ENCODE measurements around the gene LEMD1.

LEMD1 gene

DNA sequence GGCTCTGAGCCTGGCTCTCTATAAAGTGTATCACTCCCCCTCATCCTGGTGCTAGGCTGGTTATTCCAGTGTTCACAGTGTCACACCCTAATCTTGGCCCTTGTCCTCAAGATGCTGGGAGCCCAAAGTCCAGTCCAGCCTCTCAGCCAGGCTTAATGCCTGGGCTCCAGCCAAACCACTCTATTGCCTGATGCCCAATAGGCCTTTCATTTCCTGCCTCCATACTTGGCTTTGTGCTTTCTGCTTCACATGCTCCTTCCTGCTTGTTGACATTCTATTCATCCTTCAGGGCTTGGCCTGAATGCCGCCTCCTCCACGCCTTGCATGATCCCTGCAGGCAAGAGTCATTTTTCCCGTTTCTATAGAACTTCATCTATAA is 66.8 kb downstream of the LEMD1 start:
- H3K4me1 ChIP-seq (ENCODE audit: control insufficient read depth, insufficient read depth, low read length), result peaks cover 39% of the 10 kb centered on the region
- no peaks in the 10 kb centered on the region for H3K36me3 ChIP-seq (ENCODE audit: control insufficient read depth, insufficient read depth, low read length)
- no peak overlapping the region for H3K9ac ChIP-seq (ENCODE audit: low read length)
- no peak overlapping the region for H3K4me3 ChIP-seq (ENCODE audit: low read length)
- no peaks in the 10 kb centered on the region for H3K27me3 ChIP-seq (ENCODE audit: control insufficient read depth, insufficient read depth, low read length)
- no peaks in the 10 kb centered on the region for H3K9me3 ChIP-seq (ENCODE audit: control insufficient read depth, low read length)

DNA sequence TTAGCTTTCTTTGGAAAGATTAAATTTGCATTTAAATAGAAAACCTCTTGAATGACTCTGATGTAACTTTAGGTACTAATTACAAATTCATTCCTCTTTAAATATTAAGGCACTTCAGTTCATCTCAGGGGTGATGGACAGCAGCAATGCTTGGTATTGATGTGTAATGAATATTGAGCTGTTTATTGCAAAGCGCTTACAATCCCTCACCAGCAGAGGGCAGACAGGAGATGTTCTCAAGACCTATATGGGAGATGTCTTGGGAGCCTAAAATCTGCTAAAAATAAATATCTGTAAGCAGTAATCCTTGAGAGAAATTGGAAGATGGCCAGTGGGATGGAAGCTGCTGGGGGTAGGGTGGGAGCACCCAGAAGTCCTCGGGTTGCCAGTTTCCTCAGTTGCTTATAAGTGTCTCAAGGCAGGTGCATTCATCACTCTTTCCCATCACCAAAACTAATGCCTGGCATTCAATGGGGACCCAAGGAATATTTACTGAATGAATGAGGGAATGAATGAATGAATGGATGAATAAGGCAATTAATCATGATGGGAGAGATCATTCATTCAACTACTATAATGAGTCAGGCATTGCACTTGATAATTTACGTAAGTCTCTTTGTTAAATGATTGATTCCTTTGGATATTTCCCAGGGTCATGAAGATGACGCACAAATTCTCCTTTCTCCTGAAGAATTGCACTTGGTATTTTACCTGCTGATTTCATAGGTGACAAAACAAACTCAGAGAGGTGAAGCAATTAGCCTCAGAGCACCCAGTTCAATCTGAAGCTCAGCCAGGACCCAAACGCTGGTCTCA is 67.4 kb downstream of the LEMD1 start:
- H3K9me3 ChIP-seq (ENCODE audit: control insufficient read depth, low read length), result no peaks in the 10 kb centered on the region
- peaks cover 39% of the 10 kb centered on the region for H3K4me1 ChIP-seq (ENCODE audit: control insufficient read depth, insufficient read depth, low read length)
- no peaks in the 10 kb centered on the region for H3K36me3 ChIP-seq (ENCODE audit: control insufficient read depth, insufficient read depth, low read length)
- no peaks in the 10 kb centered on the region for H3K27me3 ChIP-seq (ENCODE audit: control insufficient read depth, insufficient read depth, low read length)
- H3K4me3 ChIP-seq (ENCODE audit: low read length), result no peak overlapping the region
- no peak overlapping the region for H3K9ac ChIP-seq (ENCODE audit: low read length)

GRCh38 chr1:205353612-205354011 is 68.2 kb downstream of the LEMD1 start:
- H3K4me1 ChIP-seq (ENCODE audit: control insufficient read depth, insufficient read depth, low read length), result peaks cover 39% of the 10 kb centered on the region
- H3K9me3 ChIP-seq (ENCODE audit: control insufficient read depth, low read length), result no peaks in the 10 kb centered on the region

DNA sequence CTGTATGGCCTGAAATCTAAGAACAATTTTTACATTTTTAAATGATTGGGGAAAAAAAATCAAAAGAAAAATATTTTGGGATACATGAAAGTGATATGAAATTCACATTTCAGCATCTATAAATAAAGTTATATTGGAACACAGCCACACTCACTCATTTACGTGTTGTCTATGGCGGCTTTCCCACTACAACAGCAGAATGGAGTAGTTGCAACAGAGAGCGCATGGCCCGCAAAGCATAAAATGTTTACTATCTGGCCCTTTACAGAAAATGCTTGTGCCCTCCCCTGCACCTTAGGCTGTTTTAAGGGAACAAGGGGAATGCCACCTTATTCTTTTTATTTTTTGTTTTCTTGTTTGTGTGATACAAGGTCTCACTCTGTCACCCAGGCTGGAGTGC is 68.7 kb downstream of the LEMD1 start:
- Histone ChIP-seq H3K27me3 (ENCODE audit: control insufficient read depth, insufficient read depth, low read length) (no peaks in the 10 kb centered on the region), H3K4me3 (ENCODE audit: low read length) (no peak overlapping the region), H3K4me1 (ENCODE audit: control insufficient read depth, insufficient read depth, low read length) (peaks cover 39% of the 10 kb centered on the region), H3K9ac (ENCODE audit: low read length) (no peak overlapping the region), H3K36me3 (ENCODE audit: control insufficient read depth, insufficient read depth, low read length) (no peaks in the 10 kb centered on the region), H3K9me3 (ENCODE audit: control insufficient read depth, low read length) (no peaks in the 10 kb centered on the region)

More at GRCh38 chr1:205353612-205354011, 68.2 kb downstream of the LEMD1 start:
- Histone ChIP-seq H3K36me3 (ENCODE audit: control insufficient read depth, insufficient read depth, low read length) (no peaks in the 10 kb centered on the region), H3K27me3 (ENCODE audit: control insufficient read depth, insufficient read depth, low read length) (no peaks in the 10 kb centered on the region), H3K4me3 (ENCODE audit: low read length) (no peak overlapping the region), H3K9ac (ENCODE audit: low read length) (no peak overlapping the region)

GRCh38 chr1:205351984-205352713 is 69.7 kb downstream of the LEMD1 start:
- H3K9me3 ChIP-seq (ENCODE audit: control insufficient read depth, low read length), result no peaks in the 10 kb centered on the region

DNA sequence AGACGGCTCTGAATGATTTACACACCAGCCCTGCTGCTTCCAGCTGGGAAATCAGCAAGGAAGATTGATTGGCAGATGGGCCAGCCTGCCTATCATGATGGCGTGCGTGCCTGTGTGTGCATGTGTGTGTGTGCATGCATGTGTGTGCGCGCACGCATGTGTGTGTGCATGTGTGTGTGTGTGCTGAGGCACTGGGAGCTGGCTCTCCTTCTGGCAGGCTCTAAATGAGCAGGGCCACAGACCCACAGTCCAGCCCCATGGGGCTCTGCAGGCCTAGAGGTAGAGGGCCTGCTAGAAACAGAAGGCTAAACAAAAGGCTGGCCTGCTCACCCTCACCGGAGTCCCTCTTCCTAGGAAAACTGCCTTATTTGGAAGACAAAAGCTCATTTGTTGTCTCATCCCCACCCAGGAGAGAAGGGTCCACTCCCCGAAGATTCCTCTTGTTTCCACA is 71.1 kb downstream of the LEMD1 start:
- no peaks in the 10 kb centered on the region for H3K36me3 ChIP-seq (ENCODE audit: control insufficient read depth, insufficient read depth, low read length)

More at GRCh38 chr1:205351984-205352713, 69.7 kb downstream of the LEMD1 start:
- Histone ChIP-seq H3K4me3 (ENCODE audit: low read length) (no peak overlapping the region), H3K9ac (ENCODE audit: low read length) (no peak overlapping the region), H3K4me1 (ENCODE audit: control insufficient read depth, insufficient read depth, low read length) (peaks cover 39% of the 10 kb centered on the region), H3K27me3 (ENCODE audit: control insufficient read depth, insufficient read depth, low read length) (no peaks in the 10 kb centered on the region), H3K36me3 (ENCODE audit: control insufficient read depth, insufficient read depth, low read length) (no peaks in the 10 kb centered on the region)

DNA sequence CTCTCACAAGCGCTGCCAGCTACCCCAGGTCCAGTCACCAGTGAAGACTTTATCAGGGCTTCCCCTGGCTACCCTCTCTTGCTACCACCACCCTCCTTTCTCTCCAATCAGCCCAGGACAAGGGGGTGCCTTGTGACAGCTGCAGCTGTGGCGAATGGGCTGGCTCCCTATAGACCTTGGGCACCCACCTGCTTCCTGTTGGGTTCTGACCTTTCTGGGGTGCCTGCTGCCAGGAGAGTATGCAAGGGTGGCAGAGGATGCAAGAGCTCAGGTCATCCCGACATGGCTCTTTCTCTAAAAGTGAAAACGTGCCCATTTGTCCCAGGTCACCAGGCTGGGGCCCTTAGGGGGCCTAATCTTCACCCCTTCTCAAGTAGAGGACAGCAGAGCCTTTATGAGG is 71.7 kb downstream of the LEMD1 start:
- Histone ChIP-seq H3K36me3 (ENCODE audit: control insufficient read depth, insufficient read depth, low read length) (no peaks in the 10 kb centered on the region), H3K27me3 (ENCODE audit: control insufficient read depth, insufficient read depth, low read length) (peaks cover 10% of the 10 kb centered on the region), H3K4me3 (ENCODE audit: low read length) (no peak overlapping the region), H3K9ac (ENCODE audit: low read length) (no peak overlapping the region), H3K9me3 (ENCODE audit: control insufficient read depth, low read length) (no peaks in the 10 kb centered on the region), H3K4me1 (ENCODE audit: control insufficient read depth, insufficient read depth, low read length) (peaks cover 24% of the 10 kb centered on the region)

More for the DNA sequence above, 71.1 kb downstream of the LEMD1 start:
- peaks cover 30% of the 10 kb centered on the region for H3K4me1 ChIP-seq (ENCODE audit: control insufficient read depth, insufficient read depth, low read length)
- H3K27me3 ChIP-seq (ENCODE audit: control insufficient read depth, insufficient read depth, low read length), result peaks cover 10% of the 10 kb centered on the region
- H3K9ac ChIP-seq (ENCODE audit: low read length), result no peak overlapping the region
- no peaks in the 10 kb centered on the region for H3K9me3 ChIP-seq (ENCODE audit: control insufficient read depth, low read length)
- no peak overlapping the region for H3K4me3 ChIP-seq (ENCODE audit: low read length)

DNA sequence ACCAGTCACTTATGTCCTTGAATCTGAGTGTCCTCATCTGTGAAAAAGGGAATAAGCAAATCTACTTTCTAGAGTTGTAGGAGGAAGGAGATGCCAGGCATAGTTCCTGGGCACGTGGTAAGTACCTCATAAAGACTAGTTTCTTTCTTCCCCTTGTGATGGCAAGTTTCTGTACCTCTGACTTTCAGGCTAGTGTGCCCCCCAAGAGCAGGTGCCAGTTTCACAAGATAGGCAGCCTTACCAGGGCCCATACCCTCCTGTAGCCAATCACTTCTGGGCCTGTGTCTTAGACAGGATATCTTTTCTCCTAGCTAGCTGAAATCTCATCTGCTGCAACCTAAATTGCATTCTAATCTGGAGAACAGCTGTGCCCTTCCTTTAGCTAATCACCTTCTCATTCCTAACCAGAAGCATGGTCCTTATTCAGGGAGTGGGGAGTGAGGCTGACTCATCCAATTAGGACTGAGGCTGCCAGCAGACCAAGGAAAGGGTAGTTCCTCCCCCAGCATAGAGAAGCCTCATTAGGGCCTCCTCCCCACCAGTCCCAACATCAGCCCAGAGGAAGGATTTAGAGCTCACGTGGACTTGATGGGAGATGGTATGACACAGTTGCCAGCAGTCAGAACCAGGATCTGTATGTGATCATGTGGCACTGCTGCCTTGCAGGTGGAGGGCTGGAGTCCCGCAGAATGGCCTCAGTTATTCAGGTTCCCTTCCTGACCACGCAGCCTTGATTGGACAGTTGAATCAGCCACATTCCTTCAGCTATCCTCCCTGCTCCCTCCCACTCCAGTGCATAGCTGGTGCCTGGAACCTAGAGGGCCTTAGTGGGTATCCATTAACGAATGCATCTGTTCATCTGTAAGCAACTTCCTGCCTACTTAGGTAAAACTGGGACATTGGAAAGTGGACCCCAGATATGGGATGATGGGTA is 73.0 kb downstream of the LEMD1 start:
- H3K9me3 ChIP-seq (ENCODE audit: control insufficient read depth, low read length), result no peaks in the 10 kb centered on the region
- H3K9ac ChIP-seq (ENCODE audit: low read length), result no peak overlapping the region
- H3K27me3 ChIP-seq (ENCODE audit: control insufficient read depth, insufficient read depth, low read length), result peaks cover 23% of the 10 kb centered on the region
- peaks cover 16% of the 10 kb centered on the region for H3K4me1 ChIP-seq (ENCODE audit: control insufficient read depth, insufficient read depth, low read length)
- no peak overlapping the region for H3K4me3 ChIP-seq (ENCODE audit: low read length)
- no peaks in the 10 kb centered on the region for H3K36me3 ChIP-seq (ENCODE audit: control insufficient read depth, insufficient read depth, low read length)

GRCh38 chr1:205346956-205347574 is 74.8 kb downstream of the LEMD1 start:
- H3K27me3 ChIP-seq (ENCODE audit: control insufficient read depth, insufficient read depth, low read length), result peaks cover 36% of the 10 kb centered on the region
- no peak overlapping the region for H3K4me3 ChIP-seq (ENCODE audit: low read length)

DNA sequence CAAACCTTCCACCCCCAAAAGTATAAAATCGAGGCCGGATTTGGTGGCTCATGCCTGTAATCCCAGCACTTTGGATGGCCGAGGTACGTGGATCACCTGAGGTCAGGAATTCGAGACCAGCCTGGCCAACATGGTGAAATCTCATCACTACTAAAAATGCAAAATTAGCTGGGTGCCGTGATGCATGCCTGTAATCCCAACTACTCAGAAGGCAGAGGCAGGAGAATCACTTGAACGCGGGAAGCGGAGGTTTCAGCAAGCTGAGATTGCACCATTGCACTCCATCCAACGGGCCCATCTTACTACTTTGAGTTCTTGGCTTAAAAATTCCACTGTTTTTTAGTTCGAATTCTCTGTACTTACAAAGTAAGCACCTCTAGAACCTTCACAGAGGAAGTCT is 76.1 kb downstream of the LEMD1 start:
- Histone ChIP-seq H3K4me3 (ENCODE audit: low read length) (no peak overlapping the region), H3K9ac (ENCODE audit: low read length) (no peak overlapping the region), H3K9me3 (ENCODE audit: control insufficient read depth, low read length) (no peaks in the 10 kb centered on the region), H3K27me3 (ENCODE audit: control insufficient read depth, insufficient read depth, low read length) (peaks cover 36% of the 10 kb centered on the region), H3K36me3 (ENCODE audit: control insufficient read depth, insufficient read depth, low read length) (no peaks in the 10 kb centered on the region), H3K4me1 (ENCODE audit: control insufficient read depth, insufficient read depth, low read length) (peaks cover 5% of the 10 kb centered on the region)

More at GRCh38 chr1:205346956-205347574, 74.8 kb downstream of the LEMD1 start:
- no peaks in the 10 kb centered on the region for H3K9me3 ChIP-seq (ENCODE audit: control insufficient read depth, low read length)
- H3K36me3 ChIP-seq (ENCODE audit: control insufficient read depth, insufficient read depth, low read length), result no peaks in the 10 kb centered on the region
- H3K9ac ChIP-seq (ENCODE audit: low read length), result no peak overlapping the region
- H3K4me1 ChIP-seq (ENCODE audit: control insufficient read depth, insufficient read depth, low read length), result peaks cover 6% of the 10 kb centered on the region

Measured in mucosa of stomach (tissue), 1 donor.